AG04450 (cell line): ENCODE measurements around the gene LHFPL2. TPM values are rescaled to one million over a fixed set of nuclear protein-coding genes. Genes with fewer than 3 reads are reported as not detected.

ENCODE experiments used
- CTCF ChIA-PET: fragments of 300-600, 350-600 bp; formaldehyde crosslinking; extraction: SDS; loops from one replicate; lab custom pipeline; 2022; ENCODE audit warnings: antibody characterized with exemption, inconsistent platforms; lab: Charles Lee
- POLR2A ChIA-PET: fragments of 350-600 bp; formaldehyde crosslinking; extraction: SDS; loops from one replicate; lab custom pipeline; 2021; ENCODE audit warnings: antibody characterized with exemption, inconsistent platforms; lab: Yijun Ruan, JAX
- DNase-seq: peaks from one replicate; pipeline ENCODE4 v3.0.0-alpha.2; 2011; ENCODE audit warnings: low read depth, low spot score
- H3K27ac ChIP-seq: one replicate; pipeline ENCODE4 v1.5.1; 2012; ENCODE audit warnings: low read depth, low read length, control low read depth
- H3K27me3 ChIP-seq: one replicate; pipeline ENCODE4 v1.6.0; 2012; ENCODE audit warnings: low read length; ENCODE audit not compliant: control insufficient read depth, insufficient read depth
- H3K4me3 ChIP-seq: 2 replicates; pipeline ENCODE4 v1.5.1; 2011; ENCODE audit warnings: mild to moderate bottlenecking, low read depth, low read length, control low read depth
- H3K9me3 ChIP-seq: 2 replicates; pipeline ENCODE4 v1.5.1; 2012; ENCODE audit warnings: low read length; ENCODE audit not compliant: control insufficient read depth, insufficient read depth
- CTCF ChIP-seq: IDR thresholded peaks from 2 replicates; pipeline ENCODE4 v1.5.1; 2011; ENCODE audit warnings: low read depth, low read length, control low read depth, inconsistent platforms
- polyA plus RNA-seq: library from polyadenylated mRNA; depleted of rRNA; stranded (reverse); fragments of >200 nt; gene quantifications from 2 replicates; pipeline ENCODE4 v1.2.3, GENCODE V29; 2011

LHFPL2 gene
- polyA plus RNA-seq, 1 experiment, result 20.1 TPM

- no peak overlapping the region for H3K4me3 ChIP-seq
- H3K27me3 ChIP-seq, result no peaks in the 10 kb centered on the region
- no peak overlapping the region for H3K27ac ChIP-seq
- POLR2A ChIA-PET, result no interaction called here
- CTCF ChIA-PET, result no interaction called here
- no peak for DNase-seq
- H3K9me3 ChIP-seq, result no peaks in the 10 kb centered on the region
- TF ChIP-seq CTCF, result no peak
These were observed 108.1 kb downstream of the LHFPL2 start for GRCh38 chr5:78540335-78541085.

- Histone ChIP-seq H3K9me3 (no peaks in the 10 kb centered on the region; the same call in 1 of the 2 replicates), H3K27ac (no peak overlapping the region), H3K4me3 (no peak overlapping the region), H3K27me3 (no peaks in the 10 kb centered on the region)
- POLR2A ChIA-PET, result no interaction called here
- DNase-seq, result no peak
- TF ChIP-seq CTCF, result no peak
- CTCF ChIA-PET, result interaction anchor here (0.5 to 1.6 kb wide), 7 partner anchors 63 to 427 kb away, joined by 3 to 14 read pairs (median 4); no protein-coding TSS in a partner anchor
These were observed 110.2 kb downstream of the LHFPL2 start for GRCh38 chr5:78538240-78538850.

DNA sequence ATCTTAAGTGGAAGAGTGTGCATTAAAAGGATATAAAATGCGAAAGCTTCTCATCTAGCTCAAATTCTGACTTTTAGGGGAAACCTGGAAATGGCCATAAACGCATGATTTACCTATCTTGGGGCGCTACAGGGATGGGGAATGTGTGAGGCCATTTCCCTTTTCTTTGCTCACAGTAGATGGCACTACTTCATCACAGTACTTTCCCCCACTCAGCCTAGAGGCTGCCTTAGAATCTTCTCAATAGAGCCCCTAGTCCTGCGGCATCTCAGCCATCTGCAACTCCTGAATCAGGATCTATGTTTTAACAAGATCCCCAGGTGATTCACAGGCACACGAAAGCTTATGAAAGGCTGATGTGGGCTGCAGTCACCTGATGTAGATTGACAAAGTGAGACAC is 110.8 kb downstream of the LHFPL2 start:
- H3K9me3 ChIP-seq, result no peaks in the 10 kb centered on the region; the same call in 1 of the 2 replicates
- ChIA-PET CTCF (interaction anchor here (0.6 to 1.6 kb wide), 18 partner anchors 10 to 427 kb away, joined by 3 to 14 read pairs (median 4); no protein-coding TSS in a partner anchor), POLR2A (no interaction called here)
- no peak overlapping the region for H3K27ac ChIP-seq
- no peaks in the 10 kb centered on the region for H3K27me3 ChIP-seq
- no peak overlapping the region for H3K4me3 ChIP-seq
- TF ChIP-seq CTCF, result peak; percentile 67
- no peak for DNase-seq

DNA sequence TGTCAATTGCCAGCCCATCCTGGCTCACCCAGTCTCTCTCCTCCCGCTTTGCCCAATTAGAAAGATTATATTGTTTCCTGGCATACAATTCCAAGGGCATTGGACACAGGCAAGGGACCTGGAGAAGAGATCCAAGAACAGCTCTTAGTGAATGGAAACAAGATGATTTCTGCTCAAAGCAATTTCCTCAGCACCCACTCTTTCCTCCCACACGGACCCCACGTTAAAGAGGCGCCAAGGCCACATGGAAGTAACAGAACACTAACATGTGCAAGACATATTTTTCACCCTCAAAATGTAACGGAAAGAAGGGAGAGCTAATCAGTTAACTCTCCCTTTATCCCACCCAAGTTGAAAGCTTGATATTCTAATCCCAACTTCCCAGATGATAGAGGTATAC is 111.2 kb downstream of the LHFPL2 start:
- Histone ChIP-seq H3K4me3 (no peak overlapping the region), H3K27ac (no peak overlapping the region), H3K27me3 (no peaks in the 10 kb centered on the region), H3K9me3 (no peaks in the 10 kb centered on the region; the same call in 1 of the 2 replicates)
- DNase-seq, result no peak
- no peak for TF ChIP-seq CTCF
- CTCF ChIA-PET, result interaction anchor here (0.6 to 1.6 kb wide), 18 partner anchors 9 to 428 kb away, joined by 3 to 14 read pairs (median 4); no protein-coding TSS in a partner anchor
- POLR2A ChIA-PET, result no interaction called here
